Endothelial cell (in vitro differentiated cells): ENCODE results near the gene MCCD1. TPM values are rescaled to one million over a fixed set of nuclear protein-coding genes. Genes with fewer than 3 reads are reported as not detected.
"Not testable (repeated sequence)": the region's sequence is repeated elsewhere in the genome, so short reads cannot be mapped to it uniquely, and the experiment has no call there.

Source experiments
- DNase-seq: peaks from one replicate; pipeline ENCODE4 v3.0.0; 2021; ENCODE audit warnings: low spot score
- H3K27ac Mint-ChIP-seq: one replicate; pipeline ENCODE4 v1.8.0; 2021; ENCODE audit warnings: mixed read lengths, inconsistent platforms; ENCODE audit not compliant: unreplicated experiment
- H3K27me3 Mint-ChIP-seq: one replicate; pipeline ENCODE4 v1.8.0; 2021; ENCODE audit warnings: mild to moderate bottlenecking, moderate library complexity, mixed read lengths, inconsistent platforms; ENCODE audit not compliant: unreplicated experiment
- H3K36me3 Mint-ChIP-seq: one replicate; pipeline ENCODE4 v1.8.0; 2021; ENCODE audit warnings: mild to moderate bottlenecking, low read depth, mixed read lengths, inconsistent platforms; ENCODE audit not compliant: unreplicated experiment
- H3K4me1 Mint-ChIP-seq: one replicate; pipeline ENCODE4 v1.8.0; 2021; ENCODE audit warnings: mild to moderate bottlenecking, mixed read lengths, inconsistent platforms; ENCODE audit not compliant: unreplicated experiment
- H3K4me3 Mint-ChIP-seq: one replicate; pipeline ENCODE4 v1.8.0; 2021; ENCODE audit warnings: mild to moderate bottlenecking, mixed read lengths, inconsistent platforms; ENCODE audit not compliant: unreplicated experiment
- H3K9me3 Mint-ChIP-seq: one replicate; pipeline ENCODE4 v1.8.0; 2021; ENCODE audit warnings: mixed read lengths, inconsistent platforms; ENCODE audit not compliant: unreplicated experiment
- total RNA-seq: library from RNA; stranded (reverse); fragmentation: NEBNext Ultra II Directional; extraction: Animal tissue kit (Norgen Biotek cat#: 25700); gene quantifications from one replicate; pipeline ENCODE4 v1.2.1, GENCODE V29; 2021; ENCODE audit not compliant: unreplicated experiment
- TF ChIP-seq, protein P1 (sequence below): fragments of 200-600 bp; sonication (generic); IDR thresholded peaks from one replicate; pipeline ENCODE4 v1.5.0; 2021; ENCODE audit warnings: antibody characterized with exemption; ENCODE audit not compliant: unreplicated experiment

The MCCD1 gene
- total RNA-seq, 1 donor from 2014 or later, result not detected

DNA sequence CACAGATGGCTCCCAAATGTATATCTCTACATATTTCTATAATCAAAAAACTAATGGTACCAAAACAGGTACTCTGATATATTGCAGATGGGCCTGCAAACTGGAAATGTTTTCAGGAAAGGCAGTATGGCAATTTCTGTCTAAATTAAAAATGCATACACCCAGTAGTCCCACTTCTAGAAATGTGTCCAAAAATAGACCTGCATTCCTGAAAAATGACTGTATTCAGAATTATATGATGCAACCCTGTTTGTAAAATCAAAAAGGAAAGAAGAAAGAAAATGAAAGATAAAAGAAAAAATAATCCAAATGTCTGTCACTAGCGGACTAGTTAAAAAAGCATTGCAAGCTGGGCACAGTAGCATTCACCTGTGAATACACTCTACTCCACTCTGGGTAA, 43.7 kb upstream of the MCCD1 start:
- TF ChIP-seq, protein P1, sequence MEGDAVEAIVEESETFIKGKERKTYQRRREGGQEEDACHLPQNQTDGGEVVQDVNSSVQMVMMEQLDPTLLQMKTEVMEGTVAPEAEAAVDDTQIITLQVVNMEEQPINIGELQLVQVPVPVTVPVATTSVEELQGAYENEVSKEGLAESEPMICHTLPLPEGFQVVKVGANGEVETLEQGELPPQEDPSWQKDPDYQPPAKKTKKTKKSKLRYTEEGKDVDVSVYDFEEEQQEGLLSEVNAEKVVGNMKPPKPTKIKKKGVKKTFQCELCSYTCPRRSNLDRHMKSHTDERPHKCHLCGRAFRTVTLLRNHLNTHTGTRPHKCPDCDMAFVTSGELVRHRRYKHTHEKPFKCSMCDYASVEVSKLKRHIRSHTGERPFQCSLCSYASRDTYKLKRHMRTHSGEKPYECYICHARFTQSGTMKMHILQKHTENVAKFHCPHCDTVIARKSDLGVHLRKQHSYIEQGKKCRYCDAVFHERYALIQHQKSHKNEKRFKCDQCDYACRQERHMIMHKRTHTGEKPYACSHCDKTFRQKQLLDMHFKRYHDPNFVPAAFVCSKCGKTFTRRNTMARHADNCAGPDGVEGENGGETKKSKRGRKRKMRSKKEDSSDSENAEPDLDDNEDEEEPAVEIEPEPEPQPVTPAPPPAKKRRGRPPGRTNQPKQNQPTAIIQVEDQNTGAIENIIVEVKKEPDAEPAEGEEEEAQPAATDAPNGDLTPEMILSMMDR, result no peak
- H3K4me3 Mint-ChIP-seq, result no peak overlapping the region
- no peak overlapping the region for H3K27ac Mint-ChIP-seq
- peaks cover 9% of the 10 kb centered on the region for H3K4me1 Mint-ChIP-seq
- H3K27me3 Mint-ChIP-seq, result peaks cover 3% of the 10 kb centered on the region
- H3K36me3 Mint-ChIP-seq, result no peaks in the 10 kb centered on the region
- H3K9me3 Mint-ChIP-seq, result no peaks in the 10 kb centered on the region
- DNase-seq, result no peak

- H3K27ac Mint-ChIP-seq, H3K27me3 Mint-ChIP-seq, H3K9me3 Mint-ChIP-seq, H3K36me3 Mint-ChIP-seq, DNase-seq, H3K4me3 Mint-ChIP-seq: not testable (repeated sequence)
- H3K4me1 Mint-ChIP-seq, result peaks cover 15% of the 10 kb centered on the region
Measured at GRCh38 chr6:31486065-31486837, 42.5 kb upstream of the MCCD1 start.

- H3K27me3 Mint-ChIP-seq, H3K9me3 Mint-ChIP-seq, H3K4me3 Mint-ChIP-seq, DNase-seq, H3K36me3 Mint-ChIP-seq, H3K27ac Mint-ChIP-seq: not testable (repeated sequence)
- H3K4me1 Mint-ChIP-seq, result peaks cover 15% of the 10 kb centered on the region
Measured at GRCh38 chr6:31487674-31488073, 41.1 kb upstream of the MCCD1 start.

DNA sequence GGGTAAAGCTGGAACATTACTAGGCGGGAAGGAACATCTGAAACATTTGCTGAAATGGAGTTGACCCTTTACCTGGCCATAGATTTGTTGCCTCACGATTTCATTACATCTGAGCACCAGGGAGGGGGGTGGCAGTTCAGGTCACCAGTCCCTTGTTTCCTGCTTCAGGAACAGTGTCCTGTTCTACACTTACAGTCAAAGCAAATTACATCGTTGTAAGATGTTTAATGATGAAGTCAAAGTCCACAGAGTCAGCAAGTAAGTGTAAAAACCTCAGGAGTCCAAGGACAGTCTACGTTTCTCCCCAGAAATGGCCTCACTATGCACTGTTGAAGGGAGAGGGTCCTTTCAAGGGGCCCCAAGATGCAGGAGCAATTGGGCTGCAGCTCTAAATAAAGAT, 39.7 kb upstream of the MCCD1 start:
- no peak overlapping the region for H3K27ac Mint-ChIP-seq
- H3K4me1 Mint-ChIP-seq, result peaks cover 15% of the 10 kb centered on the region
- no peak for DNase-seq
- H3K9me3 Mint-ChIP-seq, result no peaks in the 10 kb centered on the region
- peaks cover 3% of the 10 kb centered on the region for H3K27me3 Mint-ChIP-seq
- no peak overlapping the region for H3K4me3 Mint-ChIP-seq
- TF ChIP-seq, protein P1, result no peak
- H3K36me3 Mint-ChIP-seq, result no peaks in the 10 kb centered on the region

- no peak for DNase-seq
- TF ChIP-seq, protein P1, result no peak
- no peak overlapping the region for H3K27ac Mint-ChIP-seq
- no peaks in the 10 kb centered on the region for H3K9me3 Mint-ChIP-seq
- H3K36me3 Mint-ChIP-seq, result no peaks in the 10 kb centered on the region
- peaks cover 15% of the 10 kb centered on the region for H3K4me1 Mint-ChIP-seq
- peaks cover 3% of the 10 kb centered on the region for H3K27me3 Mint-ChIP-seq
- peak overlapping the region; percentile 15 for H3K4me3 Mint-ChIP-seq
Measured at GRCh38 chr6:31490115-31490873, 38.5 kb upstream of the MCCD1 start.

- H3K9me3 Mint-ChIP-seq, H3K27ac Mint-ChIP-seq, DNase-seq, H3K36me3 Mint-ChIP-seq, H3K27me3 Mint-ChIP-seq: not testable (repeated sequence)
- Mint-ChIP-seq H3K4me1 (peaks cover 23% of the 10 kb centered on the region), H3K4me3 (peak overlapping the region; percentile 87)
Measured at GRCh38 chr6:31493550-31493874, 35.2 kb upstream of the MCCD1 start.
